BLaER1 treated with 17β-estradiol and CSF1 and Interleukin-3, amounts not matched to agents 10 nM and 100 nM (cell line): ENCODE results near the gene PLEKHA7.

Experiments used
- H3K27ac ChIP-seq, 11 experiments: shearing (Covaris generic); formaldehyde crosslinking; 2 replicates each; pipeline ENCODE4 v1.8.1; 2022
- H3K27me3 ChIP-seq, 11 experiments: shearing (Covaris generic); formaldehyde crosslinking; 2 replicates each; pipeline ENCODE4 v1.8.1; 2022
- H3K36me3 ChIP-seq, 11 experiments: shearing (Covaris generic); formaldehyde crosslinking; 2 replicates each; pipeline ENCODE4 v1.8.1; 2022
- H3K4me1 ChIP-seq, 10 experiments: shearing (Covaris generic); formaldehyde crosslinking; 2 replicates each; pipeline ENCODE4 v1.8.1; 2022
- H3K4me2 ChIP-seq, 11 experiments: shearing (Covaris generic); formaldehyde crosslinking; 2 replicates each; pipeline ENCODE4 v1.8.1; 2022
- H3K4me3 ChIP-seq, 10 experiments: shearing (Covaris generic); formaldehyde crosslinking; 2 replicates each; pipeline ENCODE4 v1.8.1; 2022
- H3K9ac ChIP-seq, 11 experiments: shearing (Covaris generic); formaldehyde crosslinking; 2 replicates each; pipeline ENCODE4 v1.8.1; 2022
- H3K9me3 ChIP-seq, 11 experiments: shearing (Covaris generic); formaldehyde crosslinking; replicated peaks in 1 of 11; 2 replicates each; pipeline ENCODE4 v1.8.1; 2022
- H4K20me1 ChIP-seq, 11 experiments: shearing (Covaris generic); formaldehyde crosslinking; 2 replicates each; pipeline ENCODE4 v1.8.1; 2022
- Cebpa-rat ChIP-seq, 11 experiments: shearing (Covaris generic); IDR thresholded peaks; 2 replicates each; pipeline ENCODE4 v1.8.1; 2022

PLEKHA7 gene

DNA sequence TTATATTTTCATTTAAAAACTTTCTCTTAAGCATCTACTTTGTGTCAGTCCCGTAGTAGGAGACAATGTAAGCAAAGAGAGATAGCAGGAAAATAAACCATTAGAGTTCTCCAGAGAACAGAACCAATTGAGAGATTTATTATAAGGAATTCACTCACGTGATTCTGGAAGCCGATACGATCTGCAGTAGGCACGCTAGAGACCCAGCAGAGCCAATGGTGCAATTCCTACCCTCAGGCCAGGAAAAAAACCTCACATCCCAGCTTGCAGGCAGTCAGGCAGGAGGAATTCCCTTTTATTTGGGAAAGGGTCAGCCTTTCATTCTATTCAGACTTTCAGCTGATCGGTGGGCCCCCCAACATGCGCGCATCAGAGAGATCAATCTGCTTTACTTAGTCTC lies 7.3 kb upstream of the PLEKHA7 start:
- Histone ChIP-seq H3K9ac (no peak overlapping the region), H3K4me2 (no peak overlapping the region), H4K20me1 (no peaks in the 10 kb centered on the region), H3K9me3 (no peaks in the 10 kb centered on the region), H3K4me1 (no peaks in the 10 kb centered on the region), H3K36me3 (no peaks in the 10 kb centered on the region), H3K4me3 (no peak overlapping the region), H3K27ac (no peak overlapping the region), H3K27me3 (peaks cover 2 to 17% (median 9%) of the 10 kb centered on the region in 11 experiments; a peak in 21 of 22 replicates)
- TF ChIP-seq Cebpa-rat (IDR thresholded peaks at IDR 0.05) = no peak

DNA sequence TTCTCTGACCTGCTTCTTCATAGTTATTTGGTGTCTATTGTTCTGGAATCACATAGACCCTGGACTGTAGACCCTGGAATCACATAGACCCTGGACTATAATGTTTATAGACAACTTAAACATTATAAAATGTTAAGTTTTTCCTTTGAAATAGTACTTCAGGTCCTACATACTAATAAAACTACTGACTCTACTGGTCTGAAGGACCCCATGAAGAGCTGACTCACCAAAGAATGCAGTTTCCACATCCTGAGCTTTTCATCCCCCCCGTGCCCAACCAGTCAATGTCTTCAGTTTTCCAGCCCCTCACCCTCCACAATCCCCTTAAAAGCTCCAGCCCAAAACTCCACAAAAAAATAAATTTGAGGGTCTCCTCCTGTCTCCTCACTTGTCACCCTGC lies 6.6 kb upstream of the PLEKHA7 start:
- H4K20me1 ChIP-seq = no peaks in the 10 kb centered on the region
- TF ChIP-seq Cebpa-rat (IDR thresholded peaks at IDR 0.05) = no peak
- no peaks in the 10 kb centered on the region for H3K4me1 ChIP-seq
- no peak overlapping the region for H3K4me2 ChIP-seq
- H3K4me3 ChIP-seq = no peak overlapping the region
- H3K9ac ChIP-seq = no peak overlapping the region
- H3K27ac ChIP-seq = no peak overlapping the region
- no peaks in the 10 kb centered on the region for H3K36me3 ChIP-seq
- H3K27me3 ChIP-seq = peaks cover 9 to 24% (median 16%) of the 10 kb centered on the region in 11 experiments
- H3K9me3 ChIP-seq = no peaks in the 10 kb centered on the region

DNA sequence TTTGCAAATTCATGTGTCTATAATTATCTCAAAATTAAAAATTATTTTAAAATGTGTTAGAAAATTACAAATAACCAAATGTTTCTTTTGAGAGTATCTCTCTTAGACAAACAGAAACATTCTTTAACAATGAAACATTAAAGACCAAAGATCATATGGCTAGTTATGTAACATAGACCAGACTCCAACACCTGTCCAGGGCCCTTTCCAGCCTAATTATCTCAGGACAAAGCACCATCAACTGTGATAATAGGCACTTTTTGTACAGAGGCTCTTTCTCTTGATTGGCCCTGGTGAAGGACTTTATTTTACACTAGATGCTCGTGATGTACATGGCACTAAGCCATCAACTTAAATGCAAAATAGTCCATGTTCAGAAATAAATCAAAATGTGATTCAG lies 5.0 kb upstream of the PLEKHA7 start:
- peaks cover 0 to 6% (median 0%) of the 10 kb centered on the region in 10 experiments; a peak in 1 of 20 replicates for H3K4me1 ChIP-seq
- no peak for TF ChIP-seq Cebpa-rat (IDR thresholded peaks at IDR 0.05)

DNA sequence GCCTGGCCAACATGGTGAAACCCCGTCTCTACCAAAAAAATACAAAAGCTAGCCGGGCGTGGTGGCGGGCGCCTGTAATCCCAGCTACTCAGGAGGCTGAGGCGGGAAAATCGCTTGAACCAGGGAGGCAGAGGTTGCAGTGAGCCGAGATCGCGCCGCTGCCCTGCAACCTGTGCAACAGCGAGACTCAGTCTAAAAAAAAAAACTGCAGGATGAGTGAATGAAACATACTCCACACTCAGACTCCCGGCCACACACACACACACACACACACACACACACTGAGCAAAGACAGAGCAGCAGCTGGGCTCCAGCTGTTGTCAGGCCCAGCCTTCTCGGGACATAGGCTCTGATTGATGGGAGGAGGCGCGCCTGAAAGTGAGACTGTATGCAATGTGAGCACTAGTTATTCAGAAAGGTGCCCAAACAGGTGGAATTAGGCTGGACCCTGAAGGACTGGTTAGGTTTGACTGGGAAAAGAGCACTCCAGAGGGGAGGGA lies 1.5 kb upstream of the PLEKHA7 start:
- Histone ChIP-seq H3K36me3 (no peaks in the 10 kb centered on the region), H3K9me3 (peaks cover 0 to 6% (median 0%) of the 10 kb centered on the region in 11 experiments; a peak in 1 of 22 replicates), H3K9ac (no peak overlapping the region), H3K27me3 (peaks cover 59 to 74% (median 65%) of the 10 kb centered on the region in 11 experiments), H4K20me1 (peaks cover 0 to 27% (median 8%) of the 10 kb centered on the region in 11 experiments; a peak in 8 of 22 replicates), H3K27ac (no peak overlapping the region), H3K4me2 (no peak overlapping the region), H3K4me1 (peaks cover 0 to 13% (median 7%) of the 10 kb centered on the region in 10 experiments; a peak in 13 of 20 replicates), H3K4me3 (no peak overlapping the region)
- TF ChIP-seq Cebpa-rat (IDR thresholded peaks at IDR 0.05) = no peak

More for the DNA sequence above, 5.0 kb upstream of the PLEKHA7 start:
- Histone ChIP-seq H3K27ac (no peak overlapping the region), H3K4me3 (no peak overlapping the region), H3K9ac (no peak overlapping the region), H3K4me2 (no peak overlapping the region), H3K9me3 (peaks cover 0 to 6% (median 0%) of the 10 kb centered on the region in 11 experiments; a peak in 1 of 22 replicates), H3K27me3 (peaks cover 25 to 39% (median 31%) of the 10 kb centered on the region in 11 experiments), H3K36me3 (no peaks in the 10 kb centered on the region), H4K20me1 (peaks cover 0 to 8% (median 0%) of the 10 kb centered on the region in 11 experiments; a peak in 3 of 22 replicates)

DNA sequence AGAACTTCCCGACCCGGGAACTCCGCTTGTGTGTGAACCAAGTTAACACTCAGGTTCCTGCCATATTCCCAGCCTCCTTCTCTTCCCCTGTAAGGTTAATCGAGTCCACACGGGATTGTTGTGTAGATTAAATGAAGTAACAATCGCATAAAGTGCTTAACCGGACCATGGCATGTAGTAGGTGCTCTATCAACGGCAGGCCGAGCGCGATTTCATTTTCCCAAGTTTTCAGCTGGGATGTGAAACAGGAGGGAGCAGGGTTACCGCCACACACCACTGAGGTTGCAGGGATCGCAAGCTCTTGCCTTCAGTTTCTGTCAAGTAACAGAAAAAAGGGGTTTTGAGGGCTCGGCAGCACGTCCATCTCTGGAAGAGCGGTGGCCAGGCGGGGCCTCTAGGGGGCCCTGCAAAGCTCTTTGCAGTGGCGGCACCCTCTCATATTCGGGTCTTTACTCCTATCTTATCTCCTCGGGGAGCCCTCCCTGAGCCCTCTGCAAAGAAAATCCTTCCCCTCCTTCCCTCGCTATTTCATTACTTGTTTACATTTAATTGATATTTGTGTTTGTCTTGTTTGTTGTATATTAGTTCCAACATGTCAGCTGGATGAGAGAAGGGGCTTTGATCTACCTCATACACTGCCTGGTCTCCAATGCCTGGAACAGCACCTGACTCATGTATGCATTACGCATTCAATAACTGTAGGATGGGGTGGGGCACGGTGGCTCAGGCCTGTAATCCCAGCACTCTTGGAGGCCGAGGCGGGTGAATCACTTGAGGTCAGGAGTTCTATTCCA lies 816 bp upstream of the PLEKHA7 start:
- H3K9ac ChIP-seq = peak overlapping the region in 3 of 11 experiments; percentile 29 to 48 (median 32); a peak in 3 of 22 replicates
- H3K27me3 ChIP-seq = peaks cover 63 to 80% (median 71%) of the 10 kb centered on the region in 11 experiments
- H3K9me3 ChIP-seq = peaks cover 0 to 6% (median 0%) of the 10 kb centered on the region in 11 experiments; a peak in 1 of 22 replicates
- H3K4me1 ChIP-seq = peaks cover 0 to 13% (median 7%) of the 10 kb centered on the region in 10 experiments; a peak in 13 of 20 replicates
- H3K27ac ChIP-seq = no peak overlapping the region
- peak overlapping the region; percentile 65 to 83 (median 77) for H3K4me2 ChIP-seq
- no peak for TF ChIP-seq Cebpa-rat (IDR thresholded peaks at IDR 0.05)
- H3K4me3 ChIP-seq = peak overlapping the region; percentile 48 to 67 (median 56); a peak in 19 of 20 replicates
- H3K36me3 ChIP-seq = no peaks in the 10 kb centered on the region
- peaks cover 0 to 27% (median 8%) of the 10 kb centered on the region in 11 experiments; a peak in 8 of 22 replicates for H4K20me1 ChIP-seq

DNA sequence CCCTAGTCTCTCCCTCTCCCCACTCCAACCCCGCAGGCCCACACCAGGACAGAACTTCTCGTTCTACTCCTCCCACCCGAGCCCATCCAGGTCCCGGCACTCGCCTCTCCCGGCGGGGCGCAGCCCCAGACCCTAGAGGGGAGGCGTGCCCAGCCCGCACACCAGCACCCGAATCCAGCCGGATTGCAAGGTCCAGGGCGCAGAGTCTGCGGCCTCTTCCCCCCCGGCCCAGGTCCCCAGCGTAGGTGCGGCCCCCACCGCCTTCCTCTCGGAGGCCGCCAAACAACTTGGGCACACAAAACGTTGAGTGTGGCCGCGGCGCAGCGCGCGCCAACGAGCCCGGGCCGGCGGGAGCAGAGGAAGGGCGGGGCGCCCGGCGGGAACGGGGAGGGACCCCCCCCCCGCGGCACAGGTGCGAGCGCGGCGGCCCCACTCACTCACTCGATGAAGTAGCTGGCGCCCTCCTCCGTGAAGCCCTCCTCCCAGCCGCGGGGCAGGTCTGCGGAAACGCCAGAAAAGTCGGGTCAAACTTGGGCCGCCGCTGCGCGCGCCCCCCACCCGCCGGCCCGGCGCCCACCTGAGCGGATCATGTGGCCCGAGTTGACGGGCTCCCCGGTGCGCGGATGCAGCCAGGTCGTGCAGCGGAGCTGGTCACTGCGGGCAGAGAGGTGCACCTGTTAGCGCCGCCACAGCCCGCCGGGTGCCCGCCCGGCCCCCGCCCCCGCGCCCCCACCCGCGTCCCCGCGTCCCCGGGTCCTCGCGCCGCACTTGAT lies 480 bp downstream of the PLEKHA7 start:
- Histone ChIP-seq H3K27ac (no peak overlapping the region), H3K4me2 (peak overlapping the region; percentile 89 to 97 (median 95)), H3K9ac (peak overlapping the region in 7 of 11 experiments; percentile 2 to 65 (median 32); a peak in 11 of 22 replicates), H3K4me3 (peak overlapping the region; percentile 54 to 73 (median 62)), H3K36me3 (no peaks in the 10 kb centered on the region), H3K9me3 (peaks cover 0 to 6% (median 0%) of the 10 kb centered on the region in 11 experiments; a peak in 1 of 22 replicates), H3K27me3 (peaks cover 63 to 84% (median 72%) of the 10 kb centered on the region in 11 experiments), H4K20me1 (peaks cover 0 to 27% (median 8%) of the 10 kb centered on the region in 11 experiments; a peak in 8 of 22 replicates), H3K4me1 (peaks cover 0 to 13% (median 7%) of the 10 kb centered on the region in 10 experiments; a peak in 13 of 20 replicates)
- no peak for TF ChIP-seq Cebpa-rat (IDR thresholded peaks at IDR 0.05)

DNA sequence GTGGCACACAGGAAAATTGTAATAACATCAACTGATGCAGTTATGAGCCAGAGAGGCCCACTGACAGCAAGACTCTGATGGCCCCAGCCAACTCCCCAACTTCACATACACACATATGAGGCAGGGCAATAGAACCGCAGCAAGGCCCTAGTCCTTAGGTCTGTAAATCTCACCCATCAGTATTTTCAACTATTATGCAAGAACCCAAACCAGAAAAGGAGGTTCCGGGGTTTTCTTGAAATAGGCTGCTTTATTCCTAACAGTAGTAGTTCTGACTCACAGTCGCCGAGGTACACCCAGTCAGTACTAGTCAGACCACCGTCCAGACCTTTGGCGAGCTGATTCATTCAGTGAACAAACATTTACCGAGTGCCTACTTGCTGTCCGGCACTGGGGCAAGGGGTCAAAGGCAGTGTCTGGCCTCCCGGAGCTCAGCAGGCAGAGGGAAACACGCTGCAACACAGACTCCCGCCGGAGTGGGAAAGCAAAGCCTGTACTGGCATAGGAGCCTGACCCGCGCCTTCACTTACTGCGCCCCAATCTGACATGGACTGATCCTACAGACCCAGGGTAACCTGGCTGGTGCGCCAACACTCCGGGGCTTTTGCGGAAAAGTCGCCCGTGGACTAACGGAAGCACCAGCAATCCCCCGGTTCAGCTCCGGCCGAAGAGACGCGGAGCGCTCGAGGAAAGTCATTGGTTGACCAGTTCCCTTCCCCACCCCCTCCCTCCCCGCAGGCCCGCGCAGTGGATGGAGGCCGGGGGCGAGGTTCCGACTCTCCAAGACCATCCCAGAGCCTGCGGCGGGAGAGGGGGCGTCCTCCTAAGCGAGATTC lies 1.3 kb downstream of the PLEKHA7 start:
- H3K9ac ChIP-seq = peak overlapping the region in 2 of 11 experiments; percentile 9 to 32; a peak in 1 of 22 replicates
- peaks cover 0 to 27% (median 8%) of the 10 kb centered on the region in 11 experiments; a peak in 8 of 22 replicates for H4K20me1 ChIP-seq
- H3K36me3 ChIP-seq = no peaks in the 10 kb centered on the region
- H3K27ac ChIP-seq = no peak overlapping the region
- H3K4me1 ChIP-seq = peaks cover 0 to 13% (median 7%) of the 10 kb centered on the region in 10 experiments; a peak in 13 of 20 replicates
- H3K4me3 ChIP-seq = peak overlapping the region; percentile 54 to 73 (median 62); a peak in 17 of 20 replicates
- peaks cover 0 to 6% (median 0%) of the 10 kb centered on the region in 11 experiments; a peak in 1 of 22 replicates for H3K9me3 ChIP-seq
- TF ChIP-seq Cebpa-rat (IDR thresholded peaks at IDR 0.05) = no peak
- H3K4me2 ChIP-seq = peak overlapping the region; percentile 89 to 97 (median 95)
- peaks cover 63 to 82% (median 72%) of the 10 kb centered on the region in 11 experiments for H3K27me3 ChIP-seq

DNA sequence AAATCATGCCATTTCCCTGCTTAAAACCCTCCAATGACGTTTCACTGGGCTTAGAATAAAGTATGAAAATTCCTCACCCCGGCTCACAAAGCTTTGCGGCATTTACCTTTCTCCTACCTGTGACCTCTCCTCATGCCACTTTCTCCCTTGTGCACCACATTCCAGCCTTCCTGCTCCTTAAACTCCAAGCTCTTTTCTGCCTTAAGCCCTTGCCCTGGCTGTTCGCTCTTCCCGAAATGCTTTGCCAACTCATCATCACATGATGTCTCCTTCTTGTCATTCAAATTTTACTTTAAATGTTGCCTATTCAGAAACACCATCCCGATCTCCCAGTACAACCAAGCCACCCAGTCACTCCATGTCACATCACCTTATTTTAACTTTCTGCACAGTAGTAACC lies 2.0 kb downstream of the PLEKHA7 start:
- Histone ChIP-seq H3K4me2 (no peak overlapping the region), H3K27ac (no peak overlapping the region), H3K4me1 (peaks cover 0 to 13% (median 7%) of the 10 kb centered on the region in 10 experiments; a peak in 13 of 20 replicates), H3K9ac (no peak overlapping the region), H3K9me3 (peaks cover 0 to 6% (median 0%) of the 10 kb centered on the region in 11 experiments; a peak in 1 of 22 replicates), H3K4me3 (no peak overlapping the region), H4K20me1 (peaks cover 0 to 27% (median 8%) of the 10 kb centered on the region in 11 experiments; a peak in 8 of 22 replicates), H3K36me3 (no peaks in the 10 kb centered on the region), H3K27me3 (peaks cover 63 to 76% (median 70%) of the 10 kb centered on the region in 11 experiments)
- TF ChIP-seq Cebpa-rat (IDR thresholded peaks at IDR 0.05) = no peak
